ENCODE results near the gene CDK3.

- TF ChIP-seq EZH2 (IDR thresholded peaks at IDR 0.05; ENCODE audit: borderline replicate concordance, low read depth, low read length, severe bottlenecking) = no peak
- TF ChIP-seq, protein P1, sequence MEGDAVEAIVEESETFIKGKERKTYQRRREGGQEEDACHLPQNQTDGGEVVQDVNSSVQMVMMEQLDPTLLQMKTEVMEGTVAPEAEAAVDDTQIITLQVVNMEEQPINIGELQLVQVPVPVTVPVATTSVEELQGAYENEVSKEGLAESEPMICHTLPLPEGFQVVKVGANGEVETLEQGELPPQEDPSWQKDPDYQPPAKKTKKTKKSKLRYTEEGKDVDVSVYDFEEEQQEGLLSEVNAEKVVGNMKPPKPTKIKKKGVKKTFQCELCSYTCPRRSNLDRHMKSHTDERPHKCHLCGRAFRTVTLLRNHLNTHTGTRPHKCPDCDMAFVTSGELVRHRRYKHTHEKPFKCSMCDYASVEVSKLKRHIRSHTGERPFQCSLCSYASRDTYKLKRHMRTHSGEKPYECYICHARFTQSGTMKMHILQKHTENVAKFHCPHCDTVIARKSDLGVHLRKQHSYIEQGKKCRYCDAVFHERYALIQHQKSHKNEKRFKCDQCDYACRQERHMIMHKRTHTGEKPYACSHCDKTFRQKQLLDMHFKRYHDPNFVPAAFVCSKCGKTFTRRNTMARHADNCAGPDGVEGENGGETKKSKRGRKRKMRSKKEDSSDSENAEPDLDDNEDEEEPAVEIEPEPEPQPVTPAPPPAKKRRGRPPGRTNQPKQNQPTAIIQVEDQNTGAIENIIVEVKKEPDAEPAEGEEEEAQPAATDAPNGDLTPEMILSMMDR (IDR thresholded peaks at IDR 0.05; ENCODE audit: extremely low read depth in 1 of 2, insufficient read depth in 1 of 2, low read depth in 1 of 2, low read length in 2 of 2) = no peak
Observed at GRCh38 chr17:75991396-75991795, 9.3 kb upstream of the CDK3 start.
